ENCODE measurements around the gene KITLG.
"Not testable (repeated sequence)": the region's sequence is repeated elsewhere in the genome, so short reads cannot be mapped to it uniquely, and the experiment has no call there.

KITLG gene, protein sequence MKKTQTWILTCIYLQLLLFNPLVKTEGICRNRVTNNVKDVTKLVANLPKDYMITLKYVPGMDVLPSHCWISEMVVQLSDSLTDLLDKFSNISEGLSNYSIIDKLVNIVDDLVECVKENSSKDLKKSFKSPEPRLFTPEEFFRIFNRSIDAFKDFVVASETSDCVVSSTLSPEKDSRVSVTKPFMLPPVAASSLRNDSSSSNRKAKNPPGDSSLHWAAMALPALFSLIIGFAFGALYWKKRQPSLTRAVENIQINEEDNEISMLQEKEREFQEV

DNA sequence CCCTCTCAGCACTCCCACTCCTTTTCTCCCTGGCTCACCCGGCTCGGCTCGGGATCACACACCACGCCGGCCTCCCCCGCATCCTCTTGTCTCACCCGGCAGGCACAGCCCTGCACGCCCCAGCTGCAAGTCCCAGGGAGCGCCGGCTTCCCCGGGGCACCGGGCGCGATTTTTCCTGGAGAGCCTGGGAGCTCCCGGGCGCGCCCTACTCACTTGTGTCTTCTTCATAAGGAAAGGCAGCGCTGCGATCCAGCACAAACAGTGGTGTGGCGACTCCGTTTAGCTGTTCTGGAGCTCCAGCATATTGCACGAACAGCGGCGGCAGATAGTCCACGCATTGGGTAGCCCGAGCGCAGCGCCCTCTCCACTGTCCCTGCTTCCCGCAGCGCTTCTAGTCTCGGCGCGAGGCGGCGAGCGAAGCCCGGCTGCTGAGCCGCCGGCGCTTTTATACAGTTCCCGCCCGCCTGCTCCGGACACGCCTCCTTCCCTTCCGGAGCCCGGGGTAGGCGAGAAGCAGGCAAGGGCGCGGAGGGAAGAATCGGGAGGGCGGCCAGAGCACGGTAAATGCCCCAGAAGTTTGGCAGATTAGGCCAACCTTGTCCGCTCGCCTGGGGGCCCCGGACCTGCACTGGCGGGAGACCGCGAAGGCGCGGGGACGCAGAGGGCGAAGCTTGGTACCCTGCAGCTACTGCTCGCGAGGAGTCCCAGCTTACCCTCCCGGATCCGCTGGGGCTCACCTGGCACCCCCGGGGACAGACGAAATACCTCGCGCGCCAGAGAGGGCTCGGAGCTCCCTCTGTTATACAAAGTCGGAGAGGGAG is at the start of gene KITLG:
TSS of gene KITLG (minus strand) at position 421 of the 821 bp plus-strand sequence. CDS start at position 228, 193 bp downstream.
- peaks cover 61% of the 10 kb centered on the region for H3K27me3 Mint-ChIP-seq
- no peaks in the 10 kb centered on the region for H3K36me3 Mint-ChIP-seq (ENCODE audit: low read depth)
- H3K4me3 Mint-ChIP-seq: peak within 1 kb of the TSS; percentile 60

DNA sequence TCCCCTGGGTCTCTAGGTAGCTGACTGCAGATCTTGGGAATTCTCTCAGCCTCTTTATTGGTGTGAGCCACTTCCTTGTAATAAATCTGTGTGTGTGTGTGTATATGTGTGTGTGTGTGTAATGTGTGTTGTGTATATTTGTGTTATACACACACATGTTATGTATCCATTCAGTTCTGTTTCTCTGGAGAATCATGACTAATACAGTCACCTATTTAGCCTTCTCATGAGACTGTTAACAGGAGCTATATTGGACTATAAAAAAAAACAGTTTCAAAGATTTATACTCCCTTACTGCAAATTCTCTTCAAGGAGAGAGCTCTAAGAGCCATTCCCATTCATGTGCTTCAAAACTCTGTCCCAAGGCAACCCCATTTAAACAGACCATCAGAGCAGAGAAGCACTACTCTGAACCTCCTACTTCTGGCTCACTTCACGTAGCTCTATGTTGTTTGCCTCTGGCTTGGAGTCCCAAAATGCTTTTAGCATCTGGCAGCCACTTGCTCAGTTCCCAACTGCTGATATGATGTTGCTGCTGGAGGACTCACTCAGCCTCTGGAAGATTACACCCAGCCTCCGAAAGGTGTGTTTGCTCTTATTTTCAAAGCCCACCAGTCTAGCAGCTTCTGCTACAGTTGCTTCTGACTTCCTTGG is 48.7 kb upstream of the KITLG start:
- no peaks in the 10 kb centered on the region for H3K27me3 Mint-ChIP-seq
- no peak overlapping the region for H3K4me3 Mint-ChIP-seq
- no peaks in the 10 kb centered on the region for H3K4me1 Mint-ChIP-seq (ENCODE audit: low read depth)

More for the DNA sequence above, at the start of gene KITLG:
- no peak within 1 kb of the TSS for H3K27ac Mint-ChIP-seq
- peaks cover 4% of the 10 kb centered on the region for H3K9me3 Mint-ChIP-seq
- H3K4me1 Mint-ChIP-seq (ENCODE audit: low read depth): peaks cover 13% of the 10 kb centered on the region

DNA sequence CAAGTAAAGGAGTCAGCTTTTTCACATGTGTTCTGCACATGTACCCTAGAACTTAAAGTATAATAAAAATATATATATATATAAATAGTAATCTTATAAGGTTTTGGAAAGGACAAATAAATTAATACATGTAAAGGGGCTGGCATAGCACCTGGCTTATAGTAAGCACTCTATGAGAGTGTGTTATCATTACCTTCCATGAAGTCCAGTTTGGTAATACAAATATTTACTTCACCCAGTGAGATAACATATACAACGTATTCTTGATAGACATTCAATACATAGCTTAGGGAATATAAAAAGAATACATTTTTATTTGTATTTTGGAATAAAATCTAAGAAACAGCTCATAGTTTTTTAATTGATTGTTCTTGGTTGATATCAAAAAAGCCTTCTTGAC is 47.8 kb upstream of the KITLG start:
- H3K9me3 Mint-ChIP-seq; H3K4me3 Mint-ChIP-seq; H3K4me1 Mint-ChIP-seq (ENCODE audit: low read depth); H3K27ac Mint-ChIP-seq; H3K27me3 Mint-ChIP-seq; H3K36me3 Mint-ChIP-seq (ENCODE audit: low read depth): not testable (repeated sequence)

More for the DNA sequence above, 48.7 kb upstream of the KITLG start:
- Mint-ChIP-seq H3K27ac (no peak overlapping the region), H3K36me3 (ENCODE audit: low read depth) (no peaks in the 10 kb centered on the region), H3K9me3 (no peaks in the 10 kb centered on the region)

DNA sequence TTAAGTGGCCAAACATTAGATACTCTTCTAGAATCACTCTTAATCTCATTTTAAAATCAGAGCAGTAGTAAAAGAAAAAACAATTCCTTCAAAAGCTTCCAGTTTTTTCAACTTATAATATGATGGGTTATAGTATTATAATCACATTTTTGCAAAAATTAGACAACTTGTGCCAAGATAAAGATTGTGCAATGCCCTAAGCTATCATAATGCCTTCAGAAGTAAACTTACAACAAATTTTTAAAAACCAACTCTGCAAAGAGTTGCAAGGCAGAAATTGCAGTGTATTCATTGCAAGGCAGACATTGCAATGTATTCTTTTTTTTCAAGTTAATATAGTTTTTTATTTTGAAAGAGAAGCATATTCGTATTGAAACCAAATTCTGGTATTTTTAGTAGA is 47.2 kb upstream of the KITLG start:
- Mint-ChIP-seq H3K36me3 (ENCODE audit: low read depth) (no peaks in the 10 kb centered on the region), H3K27me3 (no peaks in the 10 kb centered on the region), H3K9me3 (no peaks in the 10 kb centered on the region), H3K27ac (no peak overlapping the region), H3K4me1 (ENCODE audit: low read depth) (no peaks in the 10 kb centered on the region), H3K4me3 (no peak overlapping the region)

DNA sequence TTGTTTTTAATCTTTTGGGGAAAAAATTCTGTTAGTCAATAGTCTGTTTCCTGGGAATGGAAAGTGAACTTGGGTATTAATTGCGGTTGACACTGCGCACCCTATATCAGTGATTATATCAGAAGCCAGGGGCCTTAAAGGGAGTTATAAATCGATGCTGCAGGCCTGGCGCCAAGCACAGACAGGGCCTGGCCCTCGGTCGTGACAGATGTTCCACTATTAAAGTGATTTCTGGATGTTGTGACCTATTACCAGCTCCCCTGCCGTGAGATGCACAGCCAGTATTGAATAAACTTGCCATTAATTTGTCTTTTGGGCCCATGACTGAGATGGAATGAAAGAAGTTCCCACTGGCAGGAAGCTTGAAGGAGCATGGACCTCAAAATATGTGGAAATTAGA is 45.1 kb upstream of the KITLG start:
- no peaks in the 10 kb centered on the region for H3K27me3 Mint-ChIP-seq
- H3K27ac Mint-ChIP-seq: no peak overlapping the region
- no peak overlapping the region for H3K4me3 Mint-ChIP-seq
- no peaks in the 10 kb centered on the region for H3K4me1 Mint-ChIP-seq (ENCODE audit: low read depth)
- H3K36me3 Mint-ChIP-seq (ENCODE audit: low read depth): no peaks in the 10 kb centered on the region
- no peaks in the 10 kb centered on the region for H3K9me3 Mint-ChIP-seq

DNA sequence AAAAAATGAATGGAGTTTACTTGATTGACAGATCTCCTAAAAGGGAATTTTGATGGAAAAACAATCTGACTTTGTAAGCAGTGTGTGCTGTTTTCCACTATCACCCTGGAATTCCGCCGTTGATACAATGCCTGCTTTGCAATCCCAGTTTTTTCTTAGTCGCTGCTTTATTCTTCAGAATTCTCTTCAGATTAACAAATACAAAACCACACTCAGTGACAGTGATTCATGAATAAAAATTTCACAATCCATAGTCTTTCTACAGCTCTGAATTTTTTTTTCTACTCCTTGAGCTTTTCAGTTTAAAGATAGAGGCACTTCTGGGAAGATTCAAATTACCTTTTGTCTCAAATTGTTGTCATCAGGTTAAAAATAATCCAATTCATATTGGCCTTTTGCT is 44.6 kb upstream of the KITLG start:
- H3K36me3 Mint-ChIP-seq (ENCODE audit: low read depth): no peaks in the 10 kb centered on the region
- no peaks in the 10 kb centered on the region for H3K4me1 Mint-ChIP-seq (ENCODE audit: low read depth)
- no peaks in the 10 kb centered on the region for H3K27me3 Mint-ChIP-seq
- no peaks in the 10 kb centered on the region for H3K9me3 Mint-ChIP-seq
- H3K27ac Mint-ChIP-seq: no peak overlapping the region
- no peak overlapping the region for H3K4me3 Mint-ChIP-seq

DNA sequence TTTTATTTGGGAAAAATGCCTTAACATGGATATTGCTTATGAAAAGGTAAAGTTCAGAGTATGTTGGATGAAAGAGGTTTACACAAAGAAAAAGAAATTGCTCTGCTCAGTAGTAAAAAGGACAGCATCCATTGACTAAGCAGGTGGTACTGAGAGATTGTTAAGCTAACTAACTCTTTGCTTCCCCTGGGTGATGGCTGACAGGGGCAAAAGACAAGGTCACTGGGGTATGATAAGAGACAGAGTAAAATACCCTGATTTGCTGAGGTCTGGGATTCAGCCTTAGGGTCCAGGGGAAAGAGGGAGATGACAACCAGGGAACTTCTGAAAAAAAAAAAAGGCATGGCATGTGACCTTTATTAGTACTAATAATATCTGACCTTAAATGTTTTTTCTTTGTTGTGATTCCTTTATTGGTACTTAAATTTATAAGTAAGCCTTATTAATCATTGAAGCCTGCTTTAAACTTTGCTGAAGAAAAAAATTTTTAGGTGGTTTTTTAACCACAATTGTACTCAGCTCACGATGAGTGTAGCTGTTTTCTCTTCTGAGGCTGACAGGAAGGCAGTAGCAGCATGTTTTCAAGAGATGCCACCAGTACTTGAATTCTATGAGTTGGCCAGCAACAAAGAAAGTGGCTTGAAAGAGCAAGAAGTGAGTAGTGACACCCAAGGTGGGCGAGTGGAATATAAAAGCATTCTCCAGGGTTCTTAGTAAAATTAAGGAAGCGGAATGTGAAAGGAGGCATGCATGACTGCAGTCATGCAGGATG is 43.7 kb upstream of the KITLG start:
- no peak overlapping the region for H3K27ac Mint-ChIP-seq
- no peaks in the 10 kb centered on the region for H3K36me3 Mint-ChIP-seq (ENCODE audit: low read depth)
- H3K27me3 Mint-ChIP-seq: no peaks in the 10 kb centered on the region
- no peak overlapping the region for H3K4me3 Mint-ChIP-seq
- no peaks in the 10 kb centered on the region for H3K9me3 Mint-ChIP-seq
- H3K4me1 Mint-ChIP-seq (ENCODE audit: low read depth): no peaks in the 10 kb centered on the region

DNA sequence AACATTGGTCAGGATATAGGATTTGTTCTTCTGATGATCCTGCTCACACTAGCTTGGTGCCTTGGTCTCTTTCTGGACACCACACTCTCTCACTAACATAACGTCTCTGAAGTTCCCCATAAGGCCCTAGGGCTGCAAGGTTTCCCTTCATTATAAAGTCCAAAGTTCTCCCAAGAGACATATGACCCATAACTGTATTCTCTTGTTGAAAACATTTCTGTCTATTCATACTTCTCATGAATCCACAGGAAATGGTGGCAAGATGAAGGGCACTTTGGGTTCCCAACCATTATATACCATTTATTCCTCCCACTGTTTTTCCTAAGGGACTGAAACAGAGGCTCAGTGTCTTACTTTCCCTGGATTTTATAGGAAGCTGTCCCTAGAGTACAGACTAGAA is 37.1 kb upstream of the KITLG start:
- no peak overlapping the region for H3K4me3 Mint-ChIP-seq
- H3K27me3 Mint-ChIP-seq: no peaks in the 10 kb centered on the region
- peaks cover 4% of the 10 kb centered on the region for H3K9me3 Mint-ChIP-seq
- H3K27ac Mint-ChIP-seq: no peak overlapping the region
- no peaks in the 10 kb centered on the region for H3K4me1 Mint-ChIP-seq (ENCODE audit: low read depth)
- no peaks in the 10 kb centered on the region for H3K36me3 Mint-ChIP-seq (ENCODE audit: low read depth)

DNA sequence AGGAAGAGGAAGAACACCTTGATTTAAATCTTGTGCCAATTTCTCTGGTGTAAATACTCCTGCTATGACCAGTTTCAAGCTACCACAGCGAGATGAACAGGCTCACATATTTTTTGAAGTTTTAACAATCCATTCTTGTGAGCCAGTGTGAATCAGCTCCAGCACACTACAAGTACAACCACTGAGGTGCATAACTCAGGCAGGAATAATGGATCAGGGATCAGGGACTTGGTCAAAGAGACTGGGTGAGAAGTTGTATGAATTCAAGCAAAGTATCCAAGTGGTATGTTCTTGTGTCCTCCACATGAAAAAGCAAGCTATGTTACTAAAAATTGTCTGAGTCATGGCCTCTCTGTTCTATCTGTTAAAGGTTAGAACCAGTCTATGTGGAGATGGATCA is 35.2 kb upstream of the KITLG start:
- peaks cover 9% of the 10 kb centered on the region for H3K9me3 Mint-ChIP-seq
- no peaks in the 10 kb centered on the region for H3K36me3 Mint-ChIP-seq (ENCODE audit: low read depth)
- H3K4me3 Mint-ChIP-seq: no peak overlapping the region
- no peaks in the 10 kb centered on the region for H3K27me3 Mint-ChIP-seq
- no peak overlapping the region for H3K27ac Mint-ChIP-seq
- H3K4me1 Mint-ChIP-seq (ENCODE audit: low read depth): no peaks in the 10 kb centered on the region

DNA sequence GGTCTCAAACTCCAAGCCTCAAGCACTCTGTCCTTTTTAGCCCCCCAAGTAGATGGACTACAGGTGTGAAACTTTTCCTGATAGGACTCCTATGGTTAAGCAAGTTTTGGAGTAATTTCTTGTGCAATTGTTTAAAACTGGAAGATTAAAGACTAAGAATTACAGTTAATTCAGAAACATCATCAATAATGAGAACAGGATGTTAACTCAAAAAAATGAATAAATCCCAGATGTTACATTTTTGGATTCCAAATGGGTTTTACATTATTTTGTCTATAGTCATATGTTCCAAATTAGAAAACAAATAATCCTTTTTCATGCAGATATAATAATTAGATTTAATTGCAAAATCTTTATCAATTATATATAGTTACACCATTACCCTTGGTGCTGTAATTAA is 24.4 kb upstream of the KITLG start:
- Mint-ChIP-seq H3K27ac (no peak overlapping the region), H3K36me3 (ENCODE audit: low read depth) (no peaks in the 10 kb centered on the region), H3K9me3 (peaks cover 12% of the 10 kb centered on the region), H3K27me3 (no peaks in the 10 kb centered on the region), H3K4me1 (ENCODE audit: low read depth) (no peaks in the 10 kb centered on the region), H3K4me3 (no peak overlapping the region)

DNA sequence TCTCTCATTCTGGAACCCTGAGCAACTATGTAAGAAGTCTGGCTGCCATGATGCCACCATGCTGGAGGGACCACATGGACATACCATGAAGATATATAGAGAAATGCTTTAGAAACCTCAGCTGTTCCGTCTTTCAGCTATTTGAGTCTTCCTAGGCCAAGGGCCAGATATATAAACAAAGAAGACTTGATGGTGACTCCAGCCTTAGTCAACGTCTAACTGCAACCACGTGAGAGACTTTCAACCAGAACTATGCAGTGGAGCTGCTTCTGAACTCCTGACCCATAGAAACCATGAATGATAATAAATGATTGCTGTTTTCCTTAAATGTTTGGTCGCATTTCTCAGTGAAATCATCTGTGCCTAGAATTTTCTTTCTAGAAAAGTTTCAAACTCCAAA is 20.0 kb upstream of the KITLG start:
- no peaks in the 10 kb centered on the region for H3K36me3 Mint-ChIP-seq (ENCODE audit: low read depth)
- no peaks in the 10 kb centered on the region for H3K9me3 Mint-ChIP-seq
- no peaks in the 10 kb centered on the region for H3K27me3 Mint-ChIP-seq
- H3K4me3 Mint-ChIP-seq: no peak overlapping the region
- no peak overlapping the region for H3K27ac Mint-ChIP-seq
- no peaks in the 10 kb centered on the region for H3K4me1 Mint-ChIP-seq (ENCODE audit: low read depth)

DNA sequence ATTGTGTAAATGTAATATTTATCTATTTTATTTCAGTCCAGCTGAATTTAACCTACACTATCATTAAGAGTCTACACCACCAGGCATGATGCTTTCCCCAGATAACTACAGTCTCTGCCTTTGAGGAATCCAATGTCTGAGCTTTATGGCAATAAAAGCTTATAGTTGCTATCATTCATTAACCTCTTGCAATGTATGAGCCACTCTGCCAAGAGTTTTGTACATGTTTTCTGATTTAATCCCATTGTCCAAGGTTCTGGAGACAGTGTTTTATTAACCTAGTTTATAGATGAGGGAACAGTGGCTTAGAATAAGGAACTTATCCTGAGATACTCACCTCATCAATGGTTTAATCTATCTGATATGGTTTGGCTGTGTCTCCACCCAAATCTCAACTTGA is 17.1 kb upstream of the KITLG start:
- Mint-ChIP-seq H3K36me3 (ENCODE audit: low read depth) (no peaks in the 10 kb centered on the region), H3K4me3 (no peak overlapping the region), H3K9me3 (no peaks in the 10 kb centered on the region), H3K27me3 (no peaks in the 10 kb centered on the region), H3K27ac (no peak overlapping the region), H3K4me1 (ENCODE audit: low read depth) (no peaks in the 10 kb centered on the region)

DNA sequence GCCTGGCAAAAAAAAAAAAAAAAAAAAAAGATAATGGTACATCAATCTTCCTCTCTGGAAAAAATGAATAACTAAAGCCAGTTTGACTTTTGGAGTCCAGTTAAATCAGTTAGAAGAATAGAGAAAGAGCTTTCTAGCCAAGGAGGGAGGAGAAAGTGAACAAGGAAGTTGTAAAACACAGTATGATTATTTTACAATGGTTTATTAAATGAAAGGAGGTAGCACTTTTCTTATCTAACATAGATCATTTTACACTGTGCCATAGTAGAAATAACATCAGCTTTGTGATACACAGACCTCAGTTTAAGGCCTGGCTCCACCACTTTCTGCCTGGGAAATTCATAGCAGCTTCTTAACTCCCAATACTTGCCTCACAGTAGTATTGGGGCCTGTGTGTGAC is 15.4 kb upstream of the KITLG start:
- no peak overlapping the region for H3K4me3 Mint-ChIP-seq

DNA sequence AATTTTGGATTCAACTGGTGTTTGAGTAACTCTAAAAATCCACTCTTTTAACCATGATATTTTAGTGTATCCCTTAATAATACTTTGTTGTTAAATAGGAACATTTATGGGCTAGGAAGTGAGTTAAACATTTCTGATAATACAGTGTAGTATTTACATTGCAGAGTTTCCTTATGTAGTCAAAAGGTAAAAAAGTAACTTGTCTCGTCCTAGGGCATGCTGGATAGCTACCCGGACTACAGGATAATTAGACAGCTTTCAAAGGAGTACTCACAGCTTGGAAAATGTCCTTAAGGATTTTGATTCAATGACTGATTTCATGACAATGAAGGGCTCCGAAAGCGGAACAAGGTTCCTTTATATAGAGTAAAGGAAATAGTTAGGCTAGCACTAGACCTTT is 14.5 kb upstream of the KITLG start:
- H3K27me3 Mint-ChIP-seq: no peaks in the 10 kb centered on the region
- peaks cover 5% of the 10 kb centered on the region for H3K9me3 Mint-ChIP-seq
- H3K27ac Mint-ChIP-seq: no peak overlapping the region
- no peaks in the 10 kb centered on the region for H3K36me3 Mint-ChIP-seq (ENCODE audit: low read depth)
- H3K4me1 Mint-ChIP-seq (ENCODE audit: low read depth): no peaks in the 10 kb centered on the region
- H3K4me3 Mint-ChIP-seq: no peak overlapping the region

More for the DNA sequence above, 15.4 kb upstream of the KITLG start:
- Mint-ChIP-seq H3K27ac (no peak overlapping the region), H3K4me1 (ENCODE audit: low read depth) (no peaks in the 10 kb centered on the region), H3K9me3 (no peaks in the 10 kb centered on the region), H3K27me3 (no peaks in the 10 kb centered on the region), H3K36me3 (ENCODE audit: low read depth) (no peaks in the 10 kb centered on the region)

DNA sequence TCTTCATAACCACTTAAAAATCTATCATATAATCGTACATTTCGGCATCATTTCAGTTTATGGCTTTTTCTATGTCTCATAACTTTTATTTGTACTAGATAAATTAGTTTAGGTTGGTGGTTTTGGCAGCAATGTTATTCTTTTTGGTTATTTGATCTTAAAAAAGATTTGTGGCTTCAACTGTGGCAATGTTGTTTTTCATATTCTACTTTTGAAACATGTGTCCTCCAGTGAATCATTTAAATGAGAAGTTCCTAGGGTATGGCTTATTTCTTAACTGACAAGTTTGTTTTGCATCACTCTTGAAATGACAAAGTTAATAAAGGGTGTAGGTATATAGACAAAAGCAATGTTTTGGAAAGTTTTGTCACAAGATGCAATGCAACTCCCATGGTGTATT is 11.1 kb upstream of the KITLG start:
- H3K27me3 Mint-ChIP-seq: no peaks in the 10 kb centered on the region
- H3K4me1 Mint-ChIP-seq (ENCODE audit: low read depth): no peaks in the 10 kb centered on the region
- peaks cover 14% of the 10 kb centered on the region for H3K9me3 Mint-ChIP-seq
- H3K4me3 Mint-ChIP-seq: no peak overlapping the region
- no peaks in the 10 kb centered on the region for H3K36me3 Mint-ChIP-seq (ENCODE audit: low read depth)
- H3K27ac Mint-ChIP-seq: no peak overlapping the region

Data from stimulated activated naive CD8-positive, alpha-beta T cell treated with anti-CD3 and anti-CD28 coated beads, Interleukin-15, Interleukin-2, amounts not matched to agents 100 ng/mL and 50 ng/mL, for 24 hours (primary cell).